Cardiac muscle cell (in vitro differentiated cells and primary cell): ENCODE data around the gene KLHL36. TPM values are rescaled to one million over a fixed set of nuclear protein-coding genes. Genes with fewer than 3 reads are reported as not detected.
"Not testable (repeated sequence)": the region's sequence is repeated elsewhere in the genome, so short reads cannot be mapped to it uniquely, and the experiment has no call there.

ENCODE experiments used
- DNase-seq, 2 donors: peaks; one replicate each; pipeline versions ENCODE4 v3.0.0 to v3.0.0-alpha.2; 2010 to 2017; ENCODE audit warnings: low read depth in 1 of 2, low spot score in 1 of 2
- H3K27ac ChIP-seq: fragments of 200-600 bp; sonication (generic); 2 replicates; pipeline ENCODE4 v1.5.1; 2016
- H3K27me3 ChIP-seq: fragments of 200-600 bp; sonication (generic); 2 replicates; pipeline ENCODE4 v1.6.0; 2016; ENCODE audit warnings: control low read depth
- H3K36me3 ChIP-seq: fragments of 200-600 bp; sonication (generic); 2 replicates; pipeline ENCODE4 v1.5.1; 2016; ENCODE audit warnings: control low read depth
- H3K4me1 ChIP-seq: fragments of 200-600 bp; sonication (generic); 2 replicates; pipeline ENCODE4 v1.8.1; 2017; ENCODE audit warnings: low read depth, mild to moderate bottlenecking, mixed run types
- H3K4me3 ChIP-seq: fragments of 200-600 bp; sonication (generic); 2 replicates; pipeline ENCODE4 v1.5.1; 2016; ENCODE audit warnings: mild to moderate bottlenecking
- H3K9me3 ChIP-seq: fragments of 200-600 bp; sonication (generic); 2 replicates; pipeline ENCODE4 v1.5.1; 2017; ENCODE audit warnings: low read depth, mild to moderate bottlenecking, control low read depth
- polyA plus RNA-seq: library from polyadenylated mRNA; unstranded; fragments of >200 nt; fragmentation: Nextera tagmentation; extraction: Ambion mirVana; gene quantifications from 2 replicates; pipeline ENCODE4 v1.2.1, GENCODE V29; 2016
- total RNA-seq: library from RNA; depleted of rRNA; stranded (reverse); fragments of >200 nt; gene quantifications from 2 replicates; pipeline ENCODE4 v1.2.3, GENCODE V29; 2016
- TF ChIP-seq, protein P1 (sequence below): IDR thresholded peaks from 2 replicates; pipeline ENCODE4 v1.5.1; 2012; ENCODE audit warnings: low read depth, mild to moderate bottlenecking, low read length

KLHL36 gene
- total and polyA plus RNA-seq, 2 experiments from 2014 or later: 14.5 to 53.9 TPM

DNA sequence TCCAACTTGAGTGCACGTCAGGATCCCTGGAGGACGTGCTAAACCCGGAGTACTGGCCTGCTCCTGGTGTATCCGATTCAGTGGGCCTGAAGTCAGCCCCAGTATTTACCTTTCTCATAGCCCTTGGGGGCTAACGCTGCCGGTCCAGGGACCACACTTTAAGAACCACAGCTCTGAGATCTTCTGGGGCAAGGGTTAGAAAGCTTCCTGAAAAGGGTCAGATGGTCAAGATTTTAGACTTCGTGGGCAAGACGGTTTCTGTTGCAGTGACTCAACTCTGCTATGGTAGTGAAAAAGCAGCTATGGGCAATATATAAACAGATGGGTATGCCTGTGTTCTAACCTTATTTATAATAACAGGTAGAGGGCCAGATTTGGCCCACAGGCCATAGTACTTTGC is 36.9 kb downstream of the KLHL36 start:
- Histone ChIP-seq H3K9me3 (no peaks in the 10 kb centered on the region), H3K36me3 (no peaks in the 10 kb centered on the region), H3K27me3 (no peaks in the 10 kb centered on the region), H3K4me1 (no peaks in the 10 kb centered on the region), H3K27ac (no peak overlapping the region), H3K4me3 (no peak overlapping the region)
- DNase-seq: no peak
- TF ChIP-seq, protein P1, sequence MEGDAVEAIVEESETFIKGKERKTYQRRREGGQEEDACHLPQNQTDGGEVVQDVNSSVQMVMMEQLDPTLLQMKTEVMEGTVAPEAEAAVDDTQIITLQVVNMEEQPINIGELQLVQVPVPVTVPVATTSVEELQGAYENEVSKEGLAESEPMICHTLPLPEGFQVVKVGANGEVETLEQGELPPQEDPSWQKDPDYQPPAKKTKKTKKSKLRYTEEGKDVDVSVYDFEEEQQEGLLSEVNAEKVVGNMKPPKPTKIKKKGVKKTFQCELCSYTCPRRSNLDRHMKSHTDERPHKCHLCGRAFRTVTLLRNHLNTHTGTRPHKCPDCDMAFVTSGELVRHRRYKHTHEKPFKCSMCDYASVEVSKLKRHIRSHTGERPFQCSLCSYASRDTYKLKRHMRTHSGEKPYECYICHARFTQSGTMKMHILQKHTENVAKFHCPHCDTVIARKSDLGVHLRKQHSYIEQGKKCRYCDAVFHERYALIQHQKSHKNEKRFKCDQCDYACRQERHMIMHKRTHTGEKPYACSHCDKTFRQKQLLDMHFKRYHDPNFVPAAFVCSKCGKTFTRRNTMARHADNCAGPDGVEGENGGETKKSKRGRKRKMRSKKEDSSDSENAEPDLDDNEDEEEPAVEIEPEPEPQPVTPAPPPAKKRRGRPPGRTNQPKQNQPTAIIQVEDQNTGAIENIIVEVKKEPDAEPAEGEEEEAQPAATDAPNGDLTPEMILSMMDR: no peak

DNA sequence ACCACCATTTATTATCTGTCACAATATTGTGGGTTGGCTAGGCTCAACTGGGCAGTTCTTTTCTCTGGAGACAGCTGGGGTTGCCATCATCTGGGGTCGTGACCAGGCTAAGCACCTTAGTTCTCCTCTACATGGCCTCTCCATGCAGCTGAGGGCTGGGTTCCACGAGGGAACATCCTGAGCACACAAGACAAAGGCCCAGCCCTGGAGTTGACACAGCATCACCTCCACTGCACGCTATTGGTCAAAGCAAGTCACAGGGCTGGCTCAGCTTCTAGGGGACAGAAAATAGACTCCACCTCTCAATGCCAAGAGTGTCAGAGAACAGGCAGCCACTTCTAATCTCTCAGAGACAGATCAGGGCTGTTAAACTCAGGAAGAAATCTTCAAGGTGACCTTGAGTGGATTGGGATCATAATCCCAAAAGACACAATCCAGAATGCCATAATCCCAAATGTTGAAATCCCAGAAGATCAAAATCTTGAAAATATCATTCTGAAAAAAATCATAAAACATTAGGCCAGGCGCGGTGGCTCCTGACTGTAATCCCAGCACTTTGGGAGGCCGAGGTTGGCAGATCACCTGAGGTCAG is 38.5 kb downstream of the KLHL36 start:
- Histone ChIP-seq H3K27ac (no peak overlapping the region), H3K27me3 (no peaks in the 10 kb centered on the region), H3K4me1 (no peaks in the 10 kb centered on the region), H3K36me3 (no peaks in the 10 kb centered on the region), H3K4me3 (no peak overlapping the region), H3K9me3 (no peaks in the 10 kb centered on the region)
- TF ChIP-seq, protein P1: no peak
- peak in 1 of 2 donors; percentile 19 for DNase-seq

DNA sequence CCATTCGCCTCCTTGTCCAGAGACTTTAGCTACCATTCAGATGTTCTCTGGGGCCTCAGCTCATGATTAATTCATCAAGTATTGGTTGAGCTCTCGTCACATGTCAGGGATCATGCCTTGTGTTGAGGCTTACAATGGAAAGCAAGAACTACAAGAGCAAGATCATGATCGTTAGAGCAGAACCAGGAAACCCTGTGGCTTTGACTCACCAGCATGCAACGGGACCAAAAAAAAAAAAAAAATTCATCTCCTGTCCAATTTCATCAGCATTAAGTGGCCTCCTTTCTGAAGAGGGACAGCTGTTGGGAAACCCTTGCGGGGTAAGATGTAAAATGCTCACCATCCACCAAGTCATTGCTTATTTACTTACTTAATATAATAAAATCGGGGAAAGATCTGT is 39.4 kb downstream of the KLHL36 start:
- TF ChIP-seq, protein P1: no peak
- Histone ChIP-seq H3K27me3 (no peaks in the 10 kb centered on the region), H3K36me3 (no peaks in the 10 kb centered on the region), H3K4me3 (no peak overlapping the region), H3K27ac (no peak overlapping the region), H3K4me1 (no peaks in the 10 kb centered on the region), H3K9me3 (no peaks in the 10 kb centered on the region)
- DNase-seq: peak in 1 of 2 donors; percentile 82

GRCh38 chr16:84688163-84688562 is 39.9 kb downstream of the KLHL36 start:
- not testable (repeated sequence) for H3K27me3 ChIP-seq, H3K9me3 ChIP-seq, H3K4me3 ChIP-seq, DNase-seq, H3K27ac ChIP-seq, H3K36me3 ChIP-seq, H3K4me1 ChIP-seq

- Histone ChIP-seq H3K27ac (no peak overlapping the region), H3K4me1 (no peaks in the 10 kb centered on the region), H3K9me3 (no peaks in the 10 kb centered on the region), H3K36me3 (no peaks in the 10 kb centered on the region), H3K4me3 (no peak overlapping the region), H3K27me3 (no peaks in the 10 kb centered on the region)
- DNase-seq: peak in 1 of 2 donors; percentile 81
- TF ChIP-seq, protein P1: no peak
Measured at GRCh38 chr16:84689111-84689510, 40.8 kb downstream of the KLHL36 start.

- no peaks in the 10 kb centered on the region for H3K27me3 ChIP-seq
- no peak for DNase-seq
- no peaks in the 10 kb centered on the region for H3K36me3 ChIP-seq
- TF ChIP-seq, protein P1: no peak
- no peaks in the 10 kb centered on the region for H3K9me3 ChIP-seq
- H3K27ac ChIP-seq: no peak overlapping the region
- no peaks in the 10 kb centered on the region for H3K4me1 ChIP-seq
- H3K4me3 ChIP-seq: no peak overlapping the region
Measured at GRCh38 chr16:84690088-84690819, 41.9 kb downstream of the KLHL36 start.
